Neural cell (in vitro differentiated cells): ENCODE data around the gene ACTR1B. TPM values are rescaled to one million over a fixed set of nuclear protein-coding genes. Genes with fewer than 3 reads are reported as not detected.

Experiments used
- H2AFZ ChIP-seq: fragments of 200-600, 300-800 bp; sonication (generic), shearing (Covaris generic); 2 replicates; pipeline ENCODE4 v1.6.0; 2014; ENCODE audit warnings: low read depth, mild to moderate bottlenecking, antibody characterized with exemption, low read length, moderate library complexity
- H3F3A ChIP-seq: fragments of 200-600 bp; shearing (Covaris generic); 2 replicates; pipeline ENCODE4 v1.6.1; 2016; ENCODE audit warnings: mild to moderate bottlenecking, moderate library complexity, mixed read lengths, antibody characterized with exemption, low read length; ENCODE audit not compliant: insufficient read depth, poor library complexity, severe bottlenecking
- H3K27ac ChIP-seq: fragments of 200-600, 300-800 bp; sonication (generic), shearing (Covaris generic); 2 replicates; pipeline ENCODE4 v1.5.1; 2014; ENCODE audit warnings: mild to moderate bottlenecking, low read length, moderate library complexity
- H3K27me3 ChIP-seq: fragments of 300-800, 200-600 bp; sonication (generic), shearing (Covaris generic); 2 replicates; pipeline ENCODE4 v1.6.0; 2014; ENCODE audit warnings: mild to moderate bottlenecking, low read depth, low read length, moderate library complexity; ENCODE audit not compliant: insufficient read depth
- H3K36me3 ChIP-seq: fragments of 300-800, 200-600 bp; sonication (generic), shearing (Covaris generic); 2 replicates; pipeline ENCODE4 v1.5.1; 2014; ENCODE audit warnings: mild to moderate bottlenecking, antibody characterized with exemption, low read length, moderate library complexity; ENCODE audit not compliant: insufficient read depth
- H3K4me2 ChIP-seq: fragments of 300-800, 200-600 bp; sonication (generic), shearing (Covaris generic); 2 replicates; pipeline ENCODE4 v1.6.0; 2014; ENCODE audit warnings: mild to moderate bottlenecking, low read length
- H3K4me3 ChIP-seq: fragments of 300-800, 200-600 bp; sonication (generic), shearing (Covaris generic); 2 replicates; pipeline ENCODE4 v1.5.1; 2014; ENCODE audit warnings: mild to moderate bottlenecking, low read length, moderate library complexity
- H3K79me2 ChIP-seq: fragments of 200-600 bp; shearing (Covaris generic); replicated peaks from 2 replicates; pipeline ENCODE4 v1.6.0; 2014; ENCODE audit warnings: mild to moderate bottlenecking, low read length, moderate library complexity; ENCODE audit not compliant: insufficient read depth
- H3K9ac ChIP-seq: fragments of 300-800, 200-600 bp; sonication (generic), shearing (Covaris generic); 2 replicates; pipeline ENCODE4 v1.6.1; 2016; ENCODE audit warnings: mild to moderate bottlenecking, low read length, mixed read lengths
- H3K9me2 ChIP-seq: fragments of 200-600 bp; shearing (Covaris generic); 2 replicates; pipeline ENCODE4 v1.6.1; 2016; ENCODE audit warnings: mild to moderate bottlenecking, low read length, mixed read lengths; ENCODE audit not compliant: insufficient read depth
- H3K9me3 ChIP-seq: fragments of 200-600, 300-800 bp; sonication (generic), shearing (Covaris generic); 2 replicates; pipeline ENCODE4 v1.6.1; 2016; ENCODE audit warnings: mild to moderate bottlenecking, mixed run types, low read length, moderate library complexity, mixed read lengths
- H4K20me1 ChIP-seq: fragments of 200-600 bp; shearing (Covaris generic); 2 replicates; pipeline ENCODE4 v1.6.1; 2016; ENCODE audit warnings: mild to moderate bottlenecking, mixed run types; ENCODE audit not compliant: insufficient read depth
- EP300 ChIP-seq: fragments of 450-650 bp; conservative IDR thresholded peaks from 2 replicates; pipeline ENCODE4 v1.6.1; 2014; ENCODE audit warnings: antibody characterized with exemption, mild to moderate bottlenecking, moderate library complexity; ENCODE audit not compliant: poor library complexity, severe bottlenecking
- EZH2 ChIP-seq: fragments of 200-600, 300-800 bp; shearing (Covaris generic), sonication (generic); IDR thresholded peaks from 2 replicates; pipeline ENCODE4 v1.6.1; 2014; ENCODE audit warnings: antibody characterized with exemption, low read length, borderline replicate concordance, mild to moderate bottlenecking; ENCODE audit not compliant: insufficient read depth, poor library complexity, severe bottlenecking
- MXI1 ChIP-seq: fragments of 450-650 bp; conservative IDR thresholded peaks from 2 replicates; pipeline ENCODE4 v1.6.1; 2014; ENCODE audit warnings: antibody characterized with exemption, mild to moderate bottlenecking; ENCODE audit not compliant: poor library complexity, severe bottlenecking
- POLR2AphosphoS5 ChIP-seq: IDR thresholded peaks from 2 replicates; pipeline ENCODE4 v1.6.1; 2012
- RAD21 ChIP-seq: fragments of 450-650 bp; conservative IDR thresholded peaks from 2 replicates; pipeline ENCODE4 v1.6.1; 2014; ENCODE audit warnings: antibody characterized with exemption, mild to moderate bottlenecking, moderate library complexity
- TAF1 ChIP-seq: IDR thresholded peaks from 2 replicates; pipeline ENCODE4 v1.6.1; 2012; ENCODE audit warnings: low read depth
- polyA plus RNA-seq: library from polyadenylated mRNA; depleted of rRNA; stranded (reverse); fragments of >200 nt; gene quantifications from 2 replicates; pipeline ENCODE4 v1.2.3, GENCODE V29; 2014
- TF ChIP-seq, protein P1 (sequence below): fragments of 450-650 bp; IDR thresholded peaks from 2 replicates; pipeline ENCODE4 v1.5.1; 2014; ENCODE audit warnings: antibody characterized with exemption, mild to moderate bottlenecking, moderate library complexity; ENCODE audit not compliant: poor library complexity, severe bottlenecking
- TF ChIP-seq, protein P2 (sequence below): IDR thresholded peaks from 2 replicates; pipeline ENCODE4 v1.6.1; 2012; ENCODE audit warnings: borderline replicate concordance

ACTR1B gene
- polyA plus RNA-seq, 1 donor from 2014 or later = 138 TPM

DNA sequence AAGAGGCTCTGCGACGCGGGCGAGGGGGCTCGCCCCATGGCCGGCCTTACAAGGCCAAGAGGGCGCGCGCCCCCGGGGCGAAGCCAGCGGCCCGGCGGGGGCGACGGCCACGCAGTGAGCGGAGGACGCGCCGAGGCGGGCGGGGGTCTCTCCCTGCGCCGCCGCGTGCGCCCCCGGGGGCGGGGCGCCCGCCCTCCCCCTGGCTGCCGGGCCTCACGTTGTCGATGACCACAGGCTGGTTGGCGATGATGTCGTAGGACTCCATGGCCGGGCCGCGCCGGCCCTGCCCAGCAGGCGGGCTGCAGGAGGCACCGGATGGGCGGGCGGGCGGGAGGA is 250 bp downstream of the ACTR1B start:
- Histone ChIP-seq H3K79me2 (peaks cover 20% of the 10 kb centered on the region), H3K4me3 (peak overlapping the region; percentile 95), H2AFZ (peak overlapping the region; percentile 15), H3K36me3 (no peaks in the 10 kb centered on the region), H3K27me3 (no peaks in the 10 kb centered on the region), H3K27ac (peak overlapping the region; percentile 94), H4K20me1 (no peaks in the 10 kb centered on the region), H3K9me3 (no peaks in the 10 kb centered on the region), H3K9ac (peak overlapping the region; percentile 91), H3F3A (no peaks in the 10 kb centered on the region), H3K4me2 (no peak overlapping the region), H3K9me2 (no peaks in the 10 kb centered on the region)
- TF ChIP-seq, protein P1, sequence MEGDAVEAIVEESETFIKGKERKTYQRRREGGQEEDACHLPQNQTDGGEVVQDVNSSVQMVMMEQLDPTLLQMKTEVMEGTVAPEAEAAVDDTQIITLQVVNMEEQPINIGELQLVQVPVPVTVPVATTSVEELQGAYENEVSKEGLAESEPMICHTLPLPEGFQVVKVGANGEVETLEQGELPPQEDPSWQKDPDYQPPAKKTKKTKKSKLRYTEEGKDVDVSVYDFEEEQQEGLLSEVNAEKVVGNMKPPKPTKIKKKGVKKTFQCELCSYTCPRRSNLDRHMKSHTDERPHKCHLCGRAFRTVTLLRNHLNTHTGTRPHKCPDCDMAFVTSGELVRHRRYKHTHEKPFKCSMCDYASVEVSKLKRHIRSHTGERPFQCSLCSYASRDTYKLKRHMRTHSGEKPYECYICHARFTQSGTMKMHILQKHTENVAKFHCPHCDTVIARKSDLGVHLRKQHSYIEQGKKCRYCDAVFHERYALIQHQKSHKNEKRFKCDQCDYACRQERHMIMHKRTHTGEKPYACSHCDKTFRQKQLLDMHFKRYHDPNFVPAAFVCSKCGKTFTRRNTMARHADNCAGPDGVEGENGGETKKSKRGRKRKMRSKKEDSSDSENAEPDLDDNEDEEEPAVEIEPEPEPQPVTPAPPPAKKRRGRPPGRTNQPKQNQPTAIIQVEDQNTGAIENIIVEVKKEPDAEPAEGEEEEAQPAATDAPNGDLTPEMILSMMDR = no peak
- TF ChIP-seq MXI1 (no peak), EP300 (no peak)

DNA sequence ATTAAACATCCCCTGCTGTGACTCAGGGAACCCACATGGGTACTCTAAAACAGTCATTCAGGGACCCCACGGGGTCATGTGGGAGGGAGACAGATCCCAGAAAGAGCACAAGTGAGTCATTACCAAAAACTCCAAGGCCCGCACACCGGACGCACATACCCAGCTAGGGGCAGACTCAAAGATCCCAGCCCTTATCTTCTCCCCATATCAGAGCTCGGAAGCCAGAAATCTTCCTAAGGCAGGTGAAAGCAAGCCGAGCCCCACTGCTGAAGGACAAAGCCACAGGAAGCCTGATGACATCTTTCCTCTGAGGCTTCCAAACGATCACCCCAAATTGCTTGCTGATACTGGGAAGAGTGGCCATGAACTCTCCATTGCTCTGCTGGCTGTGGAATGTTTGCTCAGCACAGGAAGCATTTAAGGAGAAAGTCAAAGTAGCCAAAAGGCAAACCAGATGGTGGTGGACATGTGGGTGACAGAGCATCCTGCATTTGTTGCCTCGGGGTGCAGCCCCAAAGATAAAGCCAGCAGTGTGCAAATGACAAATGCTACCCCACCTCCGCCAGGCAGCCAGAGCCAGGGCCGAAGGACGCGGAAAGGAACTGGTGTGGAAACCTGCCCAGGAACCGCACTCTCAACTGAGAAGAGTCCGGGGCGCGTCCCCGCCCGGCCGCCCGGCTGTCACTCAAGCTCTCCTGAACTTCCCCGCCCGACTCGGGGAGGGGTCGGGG is 784 bp downstream of the ACTR1B start:
- Histone ChIP-seq H3K4me3 (peak overlapping the region; percentile 95), H3K27ac (peak overlapping the region; percentile 94), H3K27me3 (no peaks in the 10 kb centered on the region), H3K9me3 (no peaks in the 10 kb centered on the region), H3K9me2 (no peaks in the 10 kb centered on the region), H3K9ac (peak overlapping the region; percentile 91), H2AFZ (peak overlapping the region; percentile 15), H3K36me3 (no peaks in the 10 kb centered on the region), H3K79me2 (peaks cover 20% of the 10 kb centered on the region), H3F3A (no peaks in the 10 kb centered on the region), H4K20me1 (no peaks in the 10 kb centered on the region), H3K4me2 (peak overlapping the region; percentile 86)
- TF ChIP-seq EZH2 = no peak
- TF ChIP-seq MXI1 = peak; percentile 45
- no peak for TF ChIP-seq EP300
- TF ChIP-seq TAF1 = peak; percentile 83
- TF ChIP-seq, protein P2, sequence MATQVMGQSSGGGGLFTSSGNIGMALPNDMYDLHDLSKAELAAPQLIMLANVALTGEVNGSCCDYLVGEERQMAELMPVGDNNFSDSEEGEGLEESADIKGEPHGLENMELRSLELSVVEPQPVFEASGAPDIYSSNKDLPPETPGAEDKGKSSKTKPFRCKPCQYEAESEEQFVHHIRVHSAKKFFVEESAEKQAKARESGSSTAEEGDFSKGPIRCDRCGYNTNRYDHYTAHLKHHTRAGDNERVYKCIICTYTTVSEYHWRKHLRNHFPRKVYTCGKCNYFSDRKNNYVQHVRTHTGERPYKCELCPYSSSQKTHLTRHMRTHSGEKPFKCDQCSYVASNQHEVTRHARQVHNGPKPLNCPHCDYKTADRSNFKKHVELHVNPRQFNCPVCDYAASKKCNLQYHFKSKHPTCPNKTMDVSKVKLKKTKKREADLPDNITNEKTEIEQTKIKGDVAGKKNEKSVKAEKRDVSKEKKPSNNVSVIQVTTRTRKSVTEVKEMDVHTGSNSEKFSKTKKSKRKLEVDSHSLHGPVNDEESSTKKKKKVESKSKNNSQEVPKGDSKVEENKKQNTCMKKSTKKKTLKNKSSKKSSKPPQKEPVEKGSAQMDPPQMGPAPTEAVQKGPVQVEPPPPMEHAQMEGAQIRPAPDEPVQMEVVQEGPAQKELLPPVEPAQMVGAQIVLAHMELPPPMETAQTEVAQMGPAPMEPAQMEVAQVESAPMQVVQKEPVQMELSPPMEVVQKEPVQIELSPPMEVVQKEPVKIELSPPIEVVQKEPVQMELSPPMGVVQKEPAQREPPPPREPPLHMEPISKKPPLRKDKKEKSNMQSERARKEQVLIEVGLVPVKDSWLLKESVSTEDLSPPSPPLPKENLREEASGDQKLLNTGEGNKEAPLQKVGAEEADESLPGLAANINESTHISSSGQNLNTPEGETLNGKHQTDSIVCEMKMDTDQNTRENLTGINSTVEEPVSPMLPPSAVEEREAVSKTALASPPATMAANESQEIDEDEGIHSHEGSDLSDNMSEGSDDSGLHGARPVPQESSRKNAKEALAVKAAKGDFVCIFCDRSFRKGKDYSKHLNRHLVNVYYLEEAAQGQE = peak; percentile 54
- TF ChIP-seq, protein P1 = no peak
- no peak for TF ChIP-seq RAD21
- TF ChIP-seq POLR2AphosphoS5 = no peak
